MCF 10A (cell line): Measurements from ENCODE around the gene KAT7. TPM values are rescaled to one million over a fixed set of nuclear protein-coding genes. Genes with fewer than 3 reads are reported as not detected.

Experiments used
- BruUV-seq: library from RNA; stranded (reverse); fragments of 400-500 nt; replicated peaks from 2 replicates; lab custom pipeline; 2021; lab: Mats Ljungman, UMichigan
- CTCF ChIA-PET: fragments of 300-600 bp; sonication (Branson Sonifier 250); formaldehyde crosslinking; extraction: SDS; loops from one replicate; lab custom pipeline; 2021; ENCODE audit warnings: antibody characterized with exemption, inconsistent platforms; lab: Yijun Ruan, JAX
- POLR2A ChIA-PET: fragments of 300-600, 350-650 bp; sonication (Branson Sonifier 250); formaldehyde crosslinking; extraction: SDS; loops from one replicate; lab custom pipeline; 2020; ENCODE audit warnings: antibody characterized with exemption, inconsistent platforms; lab: Yijun Ruan, JAX
- DNase-seq: peaks from one replicate; pipeline ENCODE4 v3.0.0-alpha.2; 2018; ENCODE audit not compliant: unreplicated experiment
- H3K27ac Mint-ChIP-seq: one replicate; pipeline ENCODE4 v1.8.0; 2022; ENCODE audit warnings: mild to moderate bottlenecking, low read depth, mixed read lengths; ENCODE audit not compliant: unreplicated experiment
- H3K27me3 Mint-ChIP-seq: one replicate; pipeline ENCODE4 v1.8.0; 2022; ENCODE audit warnings: mixed read lengths; ENCODE audit not compliant: insufficient read depth, unreplicated experiment
- H3K36me3 Mint-ChIP-seq: one replicate; pipeline ENCODE4 v1.8.0; 2022; ENCODE audit warnings: mild to moderate bottlenecking, moderate library complexity, mixed read lengths; ENCODE audit not compliant: insufficient read depth, unreplicated experiment
- H3K4me1 Mint-ChIP-seq: one replicate; pipeline ENCODE4 v1.8.0; 2022; ENCODE audit warnings: mixed read lengths; ENCODE audit not compliant: insufficient read depth, unreplicated experiment
- H3K4me3 Mint-ChIP-seq: one replicate; pipeline ENCODE4 v1.8.0; 2022; ENCODE audit warnings: mild to moderate bottlenecking, moderate library complexity, mixed read lengths; ENCODE audit not compliant: unreplicated experiment
- H3K9me3 Mint-ChIP-seq: one replicate; pipeline ENCODE4 v1.8.0; 2022; ENCODE audit warnings: mixed read lengths; ENCODE audit not compliant: unreplicated experiment
- intact Hi-C: fragments of 100-400 bp; cut with micrococcal nuclease; formaldehyde crosslinking; loops from 2 replicates; pipeline ENCODE4 v1.14.1; 2022
- total RNA-seq: library from RNA; stranded (reverse); gene quantifications from 2 replicates; pipeline ENCODE4 v1.2.3, GENCODE V29; 2022
- TF ChIP-seq, protein P1 (sequence below): fragments of 200-600 bp; IDR thresholded peaks from one replicate; pipeline ENCODE4 v1.8.0; 2022; ENCODE audit warnings: antibody characterized with exemption, mild to moderate bottlenecking; ENCODE audit not compliant: unreplicated experiment

Gene KAT7
- total RNA-seq, 1 experiment from 2014 or later: 53.7 TPM

DNA sequence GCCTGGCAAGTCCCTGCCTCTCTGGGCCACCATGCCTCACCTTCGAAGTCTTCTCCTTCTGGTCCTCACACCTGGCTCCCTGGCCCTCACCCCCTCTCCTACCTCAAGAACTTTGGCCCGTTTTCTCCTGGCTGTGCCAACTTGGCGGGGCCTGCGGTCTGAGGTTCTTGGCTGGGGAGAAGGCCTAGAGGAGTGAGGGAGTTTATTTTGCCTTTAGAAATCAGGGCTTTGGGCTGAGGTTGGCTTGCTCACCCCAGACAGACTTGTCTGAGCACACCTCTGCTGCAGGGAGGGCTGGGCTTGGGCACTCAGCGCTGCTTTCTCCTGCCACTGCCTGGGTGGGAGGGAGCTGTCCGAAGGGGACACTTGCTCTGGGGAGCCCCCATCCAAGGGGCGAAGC, 82.7 kb downstream of the KAT7 start:
- TF ChIP-seq, protein P1, sequence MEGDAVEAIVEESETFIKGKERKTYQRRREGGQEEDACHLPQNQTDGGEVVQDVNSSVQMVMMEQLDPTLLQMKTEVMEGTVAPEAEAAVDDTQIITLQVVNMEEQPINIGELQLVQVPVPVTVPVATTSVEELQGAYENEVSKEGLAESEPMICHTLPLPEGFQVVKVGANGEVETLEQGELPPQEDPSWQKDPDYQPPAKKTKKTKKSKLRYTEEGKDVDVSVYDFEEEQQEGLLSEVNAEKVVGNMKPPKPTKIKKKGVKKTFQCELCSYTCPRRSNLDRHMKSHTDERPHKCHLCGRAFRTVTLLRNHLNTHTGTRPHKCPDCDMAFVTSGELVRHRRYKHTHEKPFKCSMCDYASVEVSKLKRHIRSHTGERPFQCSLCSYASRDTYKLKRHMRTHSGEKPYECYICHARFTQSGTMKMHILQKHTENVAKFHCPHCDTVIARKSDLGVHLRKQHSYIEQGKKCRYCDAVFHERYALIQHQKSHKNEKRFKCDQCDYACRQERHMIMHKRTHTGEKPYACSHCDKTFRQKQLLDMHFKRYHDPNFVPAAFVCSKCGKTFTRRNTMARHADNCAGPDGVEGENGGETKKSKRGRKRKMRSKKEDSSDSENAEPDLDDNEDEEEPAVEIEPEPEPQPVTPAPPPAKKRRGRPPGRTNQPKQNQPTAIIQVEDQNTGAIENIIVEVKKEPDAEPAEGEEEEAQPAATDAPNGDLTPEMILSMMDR: no peak
- no peak for DNase-seq
- BruUV-seq: no TSS peak
- no peak overlapping the region for H3K4me3 Mint-ChIP-seq
- H3K4me1 Mint-ChIP-seq: no peaks in the 10 kb centered on the region
- H3K36me3 Mint-ChIP-seq: peaks cover 7% of the 10 kb centered on the region
- H3K27me3 Mint-ChIP-seq: peaks cover 20% of the 10 kb centered on the region
- no peak overlapping the region for H3K27ac Mint-ChIP-seq
- H3K9me3 Mint-ChIP-seq: no peaks in the 10 kb centered on the region
- intact Hi-C loops: no loop called here
- ChIA-PET CTCF (interaction anchor here (0.6 to 12.7 kb wide), 5 partner anchors 9 to 125 kb away, joined by 3 to 199 read pairs (median 4); partner anchors contain the start of gene DLX3), POLR2A (interaction anchor here (0.7 kb wide), 1 partner anchor 24 kb away, joined by 3 read pairs; no protein-coding TSS in a partner anchor)

- CTCF ChIA-PET: interaction anchor here (0.6 to 12.7 kb wide), 3 partner anchors 13 to 221 kb away, joined by 3 to 199 read pairs (median 3); partner anchors contain the start of gene DLX3
Measured at GRCh38 chr17:49872754-49873377, 84.4 kb downstream of the KAT7 start.

GRCh38 chr17:49873466-49873865, 85.0 kb downstream of the KAT7 start:
- Mint-ChIP-seq H3K4me1 (no peaks in the 10 kb centered on the region), H3K27me3 (peaks cover 9% of the 10 kb centered on the region), H3K27ac (no peak overlapping the region), H3K4me3 (no peak overlapping the region), H3K36me3 (no peaks in the 10 kb centered on the region), H3K9me3 (no peaks in the 10 kb centered on the region)
- CTCF ChIA-PET: interaction anchor here (0.9 to 12.7 kb wide), 2 partner anchors 13 to 123 kb away, joined by 3 to 199 read pairs; partner anchors contain the start of gene DLX3
- no TSS peak for BruUV-seq
- TF ChIP-seq, protein P1: no peak
- intact Hi-C loops: no loop called here
- no peak for DNase-seq
- POLR2A ChIA-PET: no interaction called here

More at GRCh38 chr17:49872754-49873377, 84.4 kb downstream of the KAT7 start:
- Mint-ChIP-seq H3K27me3 (peaks cover 13% of the 10 kb centered on the region), H3K4me1 (no peaks in the 10 kb centered on the region), H3K4me3 (no peak overlapping the region), H3K36me3 (no peaks in the 10 kb centered on the region), H3K9me3 (no peaks in the 10 kb centered on the region), H3K27ac (no peak overlapping the region)
- no peak for DNase-seq
- intact Hi-C loops: no loop called here
- BruUV-seq: no TSS peak
- TF ChIP-seq, protein P1: no peak
- POLR2A ChIA-PET: no interaction called here

DNA sequence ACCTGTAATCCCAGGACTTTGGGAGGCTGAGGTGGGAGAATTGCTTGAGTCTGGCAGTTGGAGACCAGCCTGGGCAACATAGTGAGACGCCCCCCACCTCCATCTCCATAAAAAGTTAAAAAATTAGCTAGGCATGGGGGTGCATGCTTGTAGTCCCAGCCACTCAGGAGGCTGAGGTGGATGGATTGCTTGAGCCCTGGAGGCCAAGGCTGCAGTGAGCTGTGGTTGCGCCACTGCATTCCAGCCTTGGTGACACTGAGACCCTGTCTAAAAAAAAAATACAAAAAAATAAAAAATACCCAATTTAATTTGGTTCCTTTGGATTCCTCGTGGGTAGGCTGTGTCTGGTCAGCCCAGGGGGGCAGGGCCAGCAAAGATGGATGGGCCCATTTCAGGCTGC, 85.4 kb downstream of the KAT7 start:
- Mint-ChIP-seq H3K27me3 (peaks cover 5% of the 10 kb centered on the region), H3K9me3 (no peaks in the 10 kb centered on the region), H3K4me1 (no peaks in the 10 kb centered on the region), H3K36me3 (no peaks in the 10 kb centered on the region), H3K27ac (no peak overlapping the region), H3K4me3 (no peak overlapping the region)
- ChIA-PET POLR2A (no interaction called here), CTCF (interaction anchor here (0.9 to 12.7 kb wide), 2 partner anchors 14 to 122 kb away, joined by 3 to 199 read pairs; partner anchors contain the start of gene DLX3)
- no TSS peak for BruUV-seq
- intact Hi-C loops: no loop called here
- no peak for DNase-seq
- TF ChIP-seq, protein P1: no peak
